HCT116 (cell line): Measurements from ENCODE around the gene CELA2B. TPM values are rescaled to one million over a fixed set of nuclear protein-coding genes. Genes with fewer than 3 reads are reported as not detected.

ENCODE experiments used
- ATAC-seq: fragments of 200-7000 bp; cut with Tn5 transposase; 2 replicates; pipeline ENCODE4 v1.9.1; 2020; ENCODE audit warnings: mild to moderate bottlenecking, moderate library complexity
- BruUV-seq: library from RNA; stranded (reverse); fragments of 400-500 nt; replicated peaks from 2 replicates; lab custom pipeline; 2021; lab: Mats Ljungman, UMichigan
- CTCF ChIA-PET: fragments of 300-600 bp; sonication (Branson Sonifier 250); formaldehyde crosslinking; loops from one replicate; lab custom pipeline; 2021; ENCODE audit warnings: antibody characterized with exemption; lab: Charles Lee
- POLR2A ChIA-PET: fragments of 300-600, 350-600 bp; sonication (Branson Sonifier 250); formaldehyde crosslinking; loops from one replicate; lab custom pipeline; 2021; ENCODE audit warnings: antibody characterized with exemption; lab: Charles Lee
- RAD21 ChIA-PET, 2 experiments: fragments of 300-600 bp; sonication (Branson Sonifier 250); formaldehyde crosslinking; loops; one replicate each; lab custom pipeline; 2023; ENCODE audit warnings: low total read pairs in 2 of 2; ENCODE audit not compliant: uncharacterized antibody in 2 of 2, unreplicated experiment in 2 of 2, low non-redundant PET in 1 of 2; lab: Charles Lee
- DNase-seq: peaks from one replicate; pipeline ENCODE4 v3.0.0-alpha.2; 2010; ENCODE audit warnings: low read depth, low spot score
- H2AFZ ChIP-seq: fragments of 200-600 bp; shearing (Covaris generic), sonication (generic); 2 replicates; pipeline ENCODE4 v1.6.1; 2017; ENCODE audit warnings: low read depth, mixed run types, mixed read lengths, antibody characterized with exemption, low read length; ENCODE audit not compliant: poor library complexity, severe bottlenecking
- H3K27ac ChIP-seq: 2 replicates; pipeline ENCODE4 v1.5.1; 2012; ENCODE audit warnings: low read depth, low read length
- H3K27me3 ChIP-seq: fragments of 200-600 bp; sonication (generic); 2 replicates; pipeline ENCODE4 v1.6.1; 2016; ENCODE audit warnings: mixed run types, low read length, mixed read lengths; ENCODE audit not compliant: insufficient read depth
- H3K36me3 ChIP-seq, 2 experiments: fragments of 200-500 bp in 1 of 2; fragments of 200-600 bp in 1 of 2; sonication (Bioruptor generic) in 1 of 2; sonication (generic) in 1 of 2; 2 replicates each; pipeline versions ENCODE4 v1.5.1 to v1.6.1; 2014 to 2016; ENCODE audit warnings: low read length in 2 of 2, inconsistent platforms in 1 of 2, mixed read lengths in 1 of 2, mixed run types in 1 of 2; ENCODE audit not compliant: insufficient read depth in 2 of 2, control insufficient read depth in 1 of 2
- H3K4me1 ChIP-seq, 2 experiments: fragments of 200-600 bp in 1 of 2; sonication (generic) in 1 of 2; 2 replicates each; pipeline versions ENCODE4 v1.5.1 to v1.6.1; 2012 to 2017; ENCODE audit warnings: low read length in 2 of 2, inconsistent platforms in 1 of 2, mild to moderate bottlenecking in 1 of 2, mixed read lengths in 1 of 2, mixed run types in 1 of 2, moderate library complexity in 1 of 2; ENCODE audit not compliant: insufficient read depth in 2 of 2, control insufficient read depth in 1 of 2
- H3K4me2 ChIP-seq: fragments of 200-600 bp; sonication (generic); 2 replicates; pipeline ENCODE4 v1.6.1; 2017; ENCODE audit warnings: mixed run types, low read length, mixed read lengths
- H3K4me3 ChIP-seq, 2 experiments: fragments of 200-600 bp in 1 of 2; sonication (generic) in 1 of 2; replicated peaks in 1 of 2; 2 replicates each; pipeline ENCODE4 v1.5.1; 2011 to 2016; ENCODE audit warnings: low read length in 2 of 2, control low read depth in 1 of 2, low read depth in 1 of 2, mild to moderate bottlenecking in 1 of 2, mixed read lengths in 1 of 2, mixed run types in 1 of 2
- H3K79me2 ChIP-seq: fragments of 200-600 bp; sonication (generic); 2 replicates; pipeline ENCODE4 v1.6.1; 2017; ENCODE audit warnings: mild to moderate bottlenecking, mixed run types, low read length, moderate library complexity, mixed read lengths; ENCODE audit not compliant: insufficient read depth
- H3K9ac ChIP-seq: fragments of 200-600 bp; sonication (generic); 2 replicates; pipeline ENCODE4 v1.6.1; 2016; ENCODE audit warnings: low read length, mixed read lengths
- H3K9me2 ChIP-seq: fragments of 200-600 bp; sonication (generic), shearing (Covaris generic); 2 replicates; pipeline ENCODE4 v1.6.1; 2017; ENCODE audit warnings: mixed run types, mild to moderate bottlenecking, moderate library complexity; ENCODE audit not compliant: insufficient read depth
- H3K9me3 ChIP-seq, 2 experiments: fragments of 200-500 bp in 1 of 2; fragments of 200-600 bp in 1 of 2; sonication (Bioruptor generic) in 1 of 2; sonication (generic) in 1 of 2; 2 replicates each; pipeline ENCODE4 v1.6.1; 2014 to 2017; ENCODE audit warnings: low read length in 2 of 2, mixed read lengths in 2 of 2, inconsistent platforms in 1 of 2, low read depth in 1 of 2, mild to moderate bottlenecking in 1 of 2, mixed run types in 1 of 2, moderate library complexity in 1 of 2; ENCODE audit not compliant: control insufficient read depth in 1 of 2, insufficient read depth in 1 of 2
- H4K20me1 ChIP-seq: fragments of 200-600 bp; sonication (generic), shearing (Covaris generic); 2 replicates; pipeline ENCODE4 v1.6.1; 2017; ENCODE audit warnings: mixed run types, mild to moderate bottlenecking, moderate library complexity; ENCODE audit not compliant: insufficient read depth
- CBX3 ChIP-seq: IDR thresholded peaks from 2 replicates; pipeline ENCODE4 v1.6.1; 2012; ENCODE audit warnings: low read depth
- CEBPB ChIP-seq: IDR thresholded peaks from 2 replicates; pipeline ENCODE4 v1.6.1; 2012; ENCODE audit warnings: low read depth
- EGR1 ChIP-seq: IDR thresholded peaks from 2 replicates; pipeline ENCODE4 v1.6.1; 2012; ENCODE audit warnings: low read depth
- ELF1 ChIP-seq: IDR thresholded peaks from 2 replicates; pipeline ENCODE4 v1.6.1; 2012; ENCODE audit warnings: low read depth, borderline replicate concordance
- EZH2phosphoT487 ChIP-seq: fragments of 200-600 bp; IDR thresholded peaks from 2 replicates; pipeline ENCODE4 v1.6.1; 2018; ENCODE audit warnings: antibody characterized with exemption, borderline replicate concordance
- MAX ChIP-seq: IDR thresholded peaks from 2 replicates; pipeline ENCODE4 v1.6.1; 2012
- POLR2A ChIP-seq: IDR thresholded peaks from 2 replicates; pipeline ENCODE4 v1.7.0; 2011; ENCODE audit warnings: borderline replicate concordance; ENCODE audit not compliant: insufficient read depth, insufficient read length; ENCODE audit errors: extremely low read depth
- RAD21 ChIP-seq: IDR thresholded peaks from 2 replicates; pipeline ENCODE4 v1.6.1; 2012; ENCODE audit warnings: low read depth, mild to moderate bottlenecking
- REST ChIP-seq: IDR thresholded peaks from 2 replicates; pipeline ENCODE4 v1.6.1; 2012; ENCODE audit warnings: low read depth
- SIN3A ChIP-seq: IDR thresholded peaks from 2 replicates; pipeline ENCODE4 v1.6.1; 2012; ENCODE audit warnings: low read depth
- SP1 ChIP-seq: IDR thresholded peaks from 2 replicates; pipeline ENCODE4 v1.6.1; 2012; ENCODE audit warnings: low read depth
- ZFX ChIP-seq: fragments of 450-650 bp; IDR thresholded peaks from 2 replicates; pipeline ENCODE4 v1.6.1; 2017
- intact Hi-C: fragments of 100-400 bp; cut with micrococcal nuclease; formaldehyde crosslinking; loops from 2 replicates; pipeline ENCODE4 v1.10.0; 2022
- total RNA-seq: library from RNA; stranded (reverse); gene quantifications from one replicate; pipeline ENCODE4 v1.2.1, GENCODE V29; 2021; ENCODE audit not compliant: unreplicated experiment
- TF ChIP-seq, protein P1 (sequence below), 3 experiments: fragments of 200-600 bp in 1 of 3; sonication (generic) in 1 of 3; IDR thresholded peaks in 2 of 3; conservative IDR thresholded peaks in 1 of 3; 2 replicates each; pipeline ENCODE4 v1.5.1; 2012 to 2017; ENCODE audit warnings: low read depth in 2 of 3, low read length in 2 of 3, antibody characterized with exemption in 1 of 3, borderline replicate concordance in 1 of 3, control low read depth in 1 of 3, mild to moderate bottlenecking in 1 of 3, mixed read lengths in 1 of 3, mixed run types in 1 of 3, moderate library complexity in 1 of 3; ENCODE audit not compliant: insufficient read depth in 1 of 3

Gene CELA2B
- total RNA-seq, 1 experiment from 2014 or later = not detected

DNA sequence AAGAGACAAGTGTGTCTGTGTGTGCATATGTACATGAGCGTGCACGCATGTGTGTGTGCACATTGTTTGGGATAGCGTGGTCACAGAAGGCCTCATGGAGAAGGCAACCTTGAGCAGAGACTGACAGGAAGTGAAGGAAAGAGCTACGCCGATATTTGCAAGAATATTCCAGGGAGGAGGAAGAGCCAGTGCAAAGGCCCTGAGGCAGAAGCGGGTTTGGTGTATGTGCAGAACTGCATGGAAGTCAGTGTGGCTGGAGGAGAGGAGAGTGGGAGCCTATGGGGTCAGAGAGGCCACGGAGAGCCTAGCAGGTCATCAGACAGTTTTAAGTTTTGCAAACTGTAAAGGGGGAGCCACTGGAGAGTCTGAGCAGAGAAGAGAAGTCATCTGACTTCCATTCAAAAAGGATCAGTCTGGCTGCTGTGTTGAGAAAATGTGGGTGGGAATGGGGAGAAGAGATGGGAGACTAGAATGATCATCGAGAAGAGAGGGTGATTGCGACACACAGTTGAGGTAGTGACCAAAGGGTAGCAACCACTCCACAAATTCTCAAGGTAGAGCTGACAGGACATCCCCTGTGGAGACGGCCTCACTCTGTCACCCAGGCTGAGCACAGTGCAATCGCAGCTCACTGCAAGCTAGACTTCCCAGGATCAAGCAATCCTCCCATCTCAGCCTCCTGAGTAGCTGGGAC lies 3.9 kb downstream of the CELA2B start:
- BruUV-seq = no TSS peak
- H2AFZ ChIP-seq = no peak overlapping the region
- CTCF ChIA-PET = no interaction called here

More for the DNA sequence above, 3.9 kb downstream of the CELA2B start:
- POLR2A ChIA-PET = no interaction called here
- no peaks in the 10 kb centered on the region for H3K36me3 ChIP-seq
- TF ChIP-seq REST = no peak
- no peak for TF ChIP-seq ZFX
- TF ChIP-seq ELF1 = no peak
- TF ChIP-seq RAD21 = no peak
- TF ChIP-seq EZH2phosphoT487 = no peak
- TF ChIP-seq CBX3 = no peak
- TF ChIP-seq EGR1 = no peak
- TF ChIP-seq POLR2A = no peak
- TF ChIP-seq MAX = no peak
- TF ChIP-seq SIN3A = no peak
- TF ChIP-seq CEBPB = no peak
- TF ChIP-seq SP1 = no peak
- TF ChIP-seq, protein P1, sequence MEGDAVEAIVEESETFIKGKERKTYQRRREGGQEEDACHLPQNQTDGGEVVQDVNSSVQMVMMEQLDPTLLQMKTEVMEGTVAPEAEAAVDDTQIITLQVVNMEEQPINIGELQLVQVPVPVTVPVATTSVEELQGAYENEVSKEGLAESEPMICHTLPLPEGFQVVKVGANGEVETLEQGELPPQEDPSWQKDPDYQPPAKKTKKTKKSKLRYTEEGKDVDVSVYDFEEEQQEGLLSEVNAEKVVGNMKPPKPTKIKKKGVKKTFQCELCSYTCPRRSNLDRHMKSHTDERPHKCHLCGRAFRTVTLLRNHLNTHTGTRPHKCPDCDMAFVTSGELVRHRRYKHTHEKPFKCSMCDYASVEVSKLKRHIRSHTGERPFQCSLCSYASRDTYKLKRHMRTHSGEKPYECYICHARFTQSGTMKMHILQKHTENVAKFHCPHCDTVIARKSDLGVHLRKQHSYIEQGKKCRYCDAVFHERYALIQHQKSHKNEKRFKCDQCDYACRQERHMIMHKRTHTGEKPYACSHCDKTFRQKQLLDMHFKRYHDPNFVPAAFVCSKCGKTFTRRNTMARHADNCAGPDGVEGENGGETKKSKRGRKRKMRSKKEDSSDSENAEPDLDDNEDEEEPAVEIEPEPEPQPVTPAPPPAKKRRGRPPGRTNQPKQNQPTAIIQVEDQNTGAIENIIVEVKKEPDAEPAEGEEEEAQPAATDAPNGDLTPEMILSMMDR (IDR thresholded peaks at IDR 0.05 in 2 of 3, conservative IDR thresholded peaks at IDR 0.05 in 1 of 3; ENCODE audit: borderline replicate concordance in 1 of 3, insufficient read depth in 1 of 3, low read depth in 2 of 3, low read length in 2 of 3) = no peak
- H3K4me3 ChIP-seq = no peak overlapping the region
- no peaks in the 10 kb centered on the region for H3K9me3 ChIP-seq
- RAD21 ChIA-PET = no interaction called here
- DNase-seq (no peak), ATAC-seq (no peak)
- H3K4me2 ChIP-seq = no peak overlapping the region
- intact Hi-C loops = no loop called here
- H3K9ac ChIP-seq = no peak overlapping the region
- no peaks in the 10 kb centered on the region for H3K79me2 ChIP-seq
- no peaks in the 10 kb centered on the region for H3K4me1 ChIP-seq
- no peaks in the 10 kb centered on the region for H3K27me3 ChIP-seq
- no peaks in the 10 kb centered on the region for H3K9me2 ChIP-seq
- H3K27ac ChIP-seq = no peak overlapping the region
- no peaks in the 10 kb centered on the region for H4K20me1 ChIP-seq
